Posterior vena cava (tissue), 2 donors: ENCODE data around the gene NCEH1. TPM values are rescaled to one million over a fixed set of nuclear protein-coding genes. Genes with fewer than 3 reads are reported as not detected.
A peak's percentile ranks its signal among the peaks of the same experiment; 100 is the strongest.
"Not testable (repeated sequence)": the region's sequence is repeated elsewhere in the genome, so short reads cannot be mapped to it uniquely, and the experiment has no call there.

ENCODE experiments used
- DNase-seq: peaks from one replicate; pipeline ENCODE4 v3.0.0-alpha.2; 2020; ENCODE audit warnings: low spot score
- intact Hi-C, 2 donors: fragments of 100-400 bp; cut with DNase I; formaldehyde crosslinking; loops; one replicate each; pipeline versions ENCODE4 v1.14.1 to v1.14.2; 2022 to 2023
- long read RNA-seq, 2 donors: library from polyadenylated mRNA; unstranded; transcript quantifications; one replicate each; pipeline ENCODE4 v2.0.0, GENCODE V29; 2020 to 2021
- total RNA-seq, 2 donors: library from RNA; stranded (reverse); fragmentation: NEBNext Ultra II Directional; extraction: Animal tissue kit (Norgen Biotek cat#: 25700); gene quantifications; one replicate each; pipeline ENCODE4 v1.2.1, GENCODE V29; 2021
- donor health status: DM: yes; HTN: yes; CAD: no.
- donor health status: DM: yes; HTN: yes; CAD: no.

NCEH1 gene
- 10 to 100 TPM; 10.3 to 15.6 TPM for total RNA-seq
- long read RNA-seq, donor 1: 0 reads
- long read RNA-seq, donor 2, full-length matches to known transcripts: 1 of 2 reads
- long read RNA-seq, donor 2, partial matches to known transcripts: 0 of 2 reads
- long read RNA-seq, donor 2, other reads (novel, unspliced or antisense): 1 of 2 reads

- peak; percentile 96 for DNase-seq
- intact Hi-C loops: no loop called here
Measured at GRCh38 chr3:172710664-172711453, at the start of gene NCEH1. Gene NCEH1 (minus strand): TSS chr3:172711067. CDS start chr3:172710984, 83 bp downstream.

GRCh38 chr3:172760416-172760815 is 49.5 kb upstream of the NCEH1 start:
- intact Hi-C loops, DNase-seq: not testable (repeated sequence)

GRCh38 chr3:172753125-172753524 is 42.3 kb upstream of the NCEH1 start:
- DNase-seq: no peak
- intact Hi-C loops: no loop called here

DNA sequence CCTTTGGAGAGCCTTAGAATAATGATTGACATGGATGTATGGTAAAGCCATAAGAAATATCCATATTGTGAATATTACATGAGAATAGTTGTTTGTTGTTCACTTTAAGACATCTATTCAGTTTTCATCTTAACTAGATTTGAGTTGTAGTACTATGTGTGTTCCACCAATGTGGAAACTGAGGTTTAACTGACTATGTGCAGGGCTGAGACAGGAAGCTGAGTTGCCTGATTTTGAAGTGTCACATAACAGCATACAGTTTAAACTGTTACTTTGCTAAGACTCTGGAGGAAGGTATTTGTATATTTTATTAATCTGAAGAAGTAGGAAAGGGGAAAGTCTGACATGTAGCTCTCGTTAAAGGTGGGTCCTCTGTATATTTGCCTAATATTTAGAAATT is 41.8 kb upstream of the NCEH1 start:
- intact Hi-C loops: no loop called here
- no peak for DNase-seq

DNA sequence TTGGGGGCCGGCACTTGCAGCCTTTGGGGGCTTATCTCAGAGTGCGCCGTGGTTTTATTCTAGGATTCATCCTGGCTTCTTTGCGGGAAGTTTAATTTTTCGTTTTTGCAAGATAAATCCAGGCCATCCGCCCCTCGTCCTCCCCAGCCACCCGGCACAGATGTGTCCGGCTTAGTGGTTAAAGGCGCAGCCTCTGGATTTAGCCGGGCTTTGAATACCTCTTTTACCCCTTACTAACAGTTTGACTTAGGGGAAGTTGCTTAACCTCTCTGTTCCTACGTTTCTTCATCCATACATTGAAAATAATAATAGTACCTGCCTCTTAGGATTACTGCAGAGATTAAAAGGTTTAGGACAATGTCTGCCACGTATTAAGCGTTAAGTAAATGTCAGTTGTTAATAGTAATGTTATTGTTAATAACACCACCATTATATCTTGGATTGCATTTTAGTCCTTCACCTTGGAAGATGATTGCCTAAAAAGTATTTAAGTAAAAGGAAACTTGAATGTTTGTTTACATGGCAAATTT is 40.4 kb upstream of the NCEH1 start:
- intact Hi-C loops: no loop called here

GRCh38 chr3:172750368-172751174 is 39.7 kb upstream of the NCEH1 start, which contains the start of gene ECT2:
Gene ECT2 (plus strand): TSS chr3:172750726. CDS start chr3:172754531, 3,805 bp downstream.
- intact Hi-C loops: no loop called here
- DNase-seq: peak; percentile 100

More for the DNA sequence above, 40.4 kb upstream of the NCEH1 start:
- DNase-seq: no peak

DNA sequence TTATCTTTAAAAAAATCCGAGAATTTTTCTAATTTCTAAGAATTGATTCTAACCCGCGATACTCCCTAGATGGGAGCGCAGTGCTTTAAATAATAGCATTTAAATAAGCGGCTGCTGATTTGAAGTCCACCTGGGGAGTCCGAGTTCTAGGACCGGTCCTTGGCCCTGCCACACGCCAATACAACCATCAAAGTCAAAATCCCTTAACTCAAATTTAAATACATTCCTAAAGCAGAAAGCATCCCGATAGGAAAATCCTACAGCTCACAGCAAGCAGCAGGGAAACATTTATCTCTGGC is 39.2 kb upstream of the NCEH1 start:
- intact Hi-C loops: no loop called here
- no peak for DNase-seq

DNA sequence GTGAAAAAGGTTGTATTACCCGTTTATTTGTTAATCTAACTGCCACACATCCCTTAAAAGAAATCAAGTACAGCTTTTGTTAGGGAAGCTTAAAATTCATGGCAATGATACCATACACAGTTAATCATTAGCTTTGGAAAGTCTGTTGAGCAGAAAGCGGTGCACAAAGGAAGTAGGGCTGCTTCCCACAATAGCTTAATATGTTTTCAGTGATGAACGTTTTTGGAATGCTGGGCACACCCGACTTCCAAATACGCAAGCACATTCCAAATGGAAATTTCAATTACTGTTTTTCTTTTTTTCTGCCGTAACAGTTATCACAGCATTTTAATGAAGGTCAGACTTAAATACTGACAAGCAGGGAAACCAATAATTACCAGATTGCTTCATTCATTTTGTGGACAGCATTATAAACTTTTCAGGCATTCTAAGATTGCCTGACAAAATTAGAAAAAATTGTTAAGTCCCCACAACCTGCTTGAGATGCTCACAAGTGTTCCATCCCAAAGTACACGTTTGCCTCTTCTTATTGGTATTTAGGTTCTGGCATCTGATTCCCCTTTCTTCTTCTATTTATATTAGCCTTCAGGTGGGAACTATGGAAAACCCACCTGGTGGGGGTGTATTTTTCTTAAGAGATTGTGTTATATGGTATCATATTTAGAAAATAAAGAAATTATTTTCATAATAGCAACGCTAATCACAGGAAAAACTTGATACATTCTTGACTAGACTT is 38.5 kb upstream of the NCEH1 start:
- intact Hi-C loops: loop anchor here in 1 of 2 donors (10.0 kb wide), 1 partner anchor 75 kb away; no protein-coding TSS in a partner anchor
- no peak for DNase-seq

- intact Hi-C loops: loop anchor here in 1 of 2 donors (10.0 kb wide), 1 partner anchor 72 kb away; no protein-coding TSS in a partner anchor
- DNase-seq: no peak
Measured at GRCh38 chr3:172746475-172746874, 35.6 kb upstream of the NCEH1 start.

DNA sequence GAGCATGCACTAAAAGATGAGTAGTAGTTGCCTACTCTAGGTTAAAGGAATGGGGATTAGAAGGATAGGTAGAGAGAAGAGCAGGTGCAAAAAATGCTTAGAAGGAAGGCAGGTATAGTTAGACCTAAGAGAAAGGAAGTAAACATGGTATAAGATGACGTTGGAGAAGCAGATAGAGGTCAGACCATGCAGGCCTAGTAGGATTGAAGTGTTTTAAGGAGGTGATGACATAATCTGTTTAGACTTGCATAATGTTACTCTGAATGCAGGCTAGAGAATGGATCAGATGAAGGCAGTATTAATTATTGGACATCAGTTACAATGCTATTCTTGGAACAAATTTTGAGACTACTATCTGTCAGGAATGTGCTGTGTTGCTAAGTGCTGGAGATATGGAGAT is 28.6 kb upstream of the NCEH1 start:
- intact Hi-C loops: no loop called here
- no peak for DNase-seq

GRCh38 chr3:172735014-172735413 is 24.1 kb upstream of the NCEH1 start:
- intact Hi-C loops: no loop called here
- no peak for DNase-seq

GRCh38 chr3:172726380-172726779 is 15.5 kb upstream of the NCEH1 start:
- no peak for DNase-seq
- intact Hi-C loops: no loop called here

DNA sequence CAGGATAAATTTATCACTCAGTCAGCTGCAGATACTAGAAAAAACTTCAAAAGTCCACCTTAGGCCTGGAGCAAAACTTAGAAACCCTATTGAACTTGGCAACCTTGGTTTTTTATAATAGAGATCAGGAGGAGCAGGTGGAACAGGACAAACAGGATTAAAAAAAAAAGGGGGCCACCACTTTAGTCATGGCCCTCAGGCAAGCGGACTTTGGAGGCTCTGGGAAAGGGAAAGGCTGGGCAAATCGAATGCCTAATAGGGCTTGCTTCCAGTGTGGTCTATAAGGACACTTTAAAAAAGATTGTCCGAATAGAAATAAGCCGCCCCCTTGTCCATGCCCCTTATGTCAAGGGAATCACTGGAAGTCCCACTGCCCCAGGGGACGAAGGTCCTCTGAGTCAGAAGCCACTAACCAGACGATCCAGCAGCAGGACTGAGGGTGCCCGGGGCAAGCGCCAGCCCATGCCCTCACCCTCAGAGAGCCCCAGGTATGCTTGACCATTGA is 11.7 kb upstream of the NCEH1 start:
- DNase-seq, intact Hi-C loops: not testable (repeated sequence)

DNA sequence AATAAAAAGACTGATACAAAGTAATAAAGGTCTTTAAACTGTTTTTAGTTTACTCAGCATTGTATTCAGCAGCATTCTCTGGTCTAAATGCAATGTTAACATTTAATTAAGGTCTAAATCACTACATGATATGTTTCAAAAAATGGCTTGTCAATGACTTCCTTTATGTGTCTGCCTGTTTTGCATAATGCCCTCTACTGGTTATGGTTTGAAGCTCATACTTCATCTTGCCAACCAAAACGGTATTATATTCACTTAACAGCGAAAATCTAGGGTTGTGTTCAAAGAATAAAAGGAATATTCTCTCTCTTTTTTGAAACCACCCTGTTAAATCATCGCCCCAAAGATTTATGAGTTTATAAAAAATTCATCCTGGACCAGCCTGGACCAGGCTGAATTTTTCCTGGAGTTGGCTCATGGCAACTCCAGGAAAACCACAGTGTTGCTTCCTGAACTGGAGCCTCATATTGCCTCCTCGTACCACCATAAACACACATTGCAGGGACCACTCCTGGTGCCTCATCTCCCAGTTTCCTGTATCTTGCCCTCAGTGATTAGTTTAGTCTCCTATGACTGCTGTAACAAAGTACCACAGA is 6.7 kb upstream of the NCEH1 start:
- no peak for DNase-seq
- intact Hi-C loops: no loop called here

GRCh38 chr3:172716476-172716875 is 5.6 kb upstream of the NCEH1 start:
- DNase-seq: no peak

DNA sequence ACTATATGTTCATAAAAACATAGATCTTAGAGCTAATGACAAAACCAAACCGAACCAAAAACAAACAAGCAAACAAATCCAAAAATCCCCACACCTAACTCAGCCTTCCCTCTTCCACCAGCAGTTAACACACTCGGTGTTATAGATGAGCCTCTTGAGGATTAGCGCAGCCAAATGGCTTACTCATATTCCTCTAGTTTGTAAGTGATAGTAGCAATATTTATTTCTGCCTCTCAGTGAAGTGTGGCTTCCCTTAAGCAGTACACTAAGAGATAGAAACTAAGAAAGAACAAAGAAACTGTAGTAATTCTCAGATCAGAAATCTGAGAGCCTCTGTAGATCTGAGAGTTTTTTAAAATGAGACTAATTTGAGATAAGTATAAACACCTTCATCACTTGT is 2.4 kb upstream of the NCEH1 start:
- intact Hi-C loops: no loop called here
- DNase-seq: no peak

More at GRCh38 chr3:172716476-172716875, 5.6 kb upstream of the NCEH1 start:
- intact Hi-C loops: no loop called here

DNA sequence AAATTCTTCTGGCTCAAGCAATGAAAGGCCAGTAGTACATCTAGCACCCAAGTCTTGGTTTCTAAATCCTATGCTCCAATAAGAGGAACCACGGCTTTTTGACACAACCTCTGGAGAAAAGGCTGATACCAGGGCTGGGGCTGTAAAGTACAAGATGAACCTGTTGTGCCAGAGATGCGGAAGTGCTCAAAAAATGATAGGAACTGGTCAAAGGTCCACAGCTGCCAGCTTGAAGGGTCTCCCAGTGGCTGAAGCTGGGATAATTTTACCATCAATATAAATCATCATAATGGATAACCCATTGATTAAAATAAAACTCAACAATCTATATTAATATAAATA is 558 bp upstream of the NCEH1 start:
- intact Hi-C loops: no loop called here
- no peak for DNase-seq

DNA sequence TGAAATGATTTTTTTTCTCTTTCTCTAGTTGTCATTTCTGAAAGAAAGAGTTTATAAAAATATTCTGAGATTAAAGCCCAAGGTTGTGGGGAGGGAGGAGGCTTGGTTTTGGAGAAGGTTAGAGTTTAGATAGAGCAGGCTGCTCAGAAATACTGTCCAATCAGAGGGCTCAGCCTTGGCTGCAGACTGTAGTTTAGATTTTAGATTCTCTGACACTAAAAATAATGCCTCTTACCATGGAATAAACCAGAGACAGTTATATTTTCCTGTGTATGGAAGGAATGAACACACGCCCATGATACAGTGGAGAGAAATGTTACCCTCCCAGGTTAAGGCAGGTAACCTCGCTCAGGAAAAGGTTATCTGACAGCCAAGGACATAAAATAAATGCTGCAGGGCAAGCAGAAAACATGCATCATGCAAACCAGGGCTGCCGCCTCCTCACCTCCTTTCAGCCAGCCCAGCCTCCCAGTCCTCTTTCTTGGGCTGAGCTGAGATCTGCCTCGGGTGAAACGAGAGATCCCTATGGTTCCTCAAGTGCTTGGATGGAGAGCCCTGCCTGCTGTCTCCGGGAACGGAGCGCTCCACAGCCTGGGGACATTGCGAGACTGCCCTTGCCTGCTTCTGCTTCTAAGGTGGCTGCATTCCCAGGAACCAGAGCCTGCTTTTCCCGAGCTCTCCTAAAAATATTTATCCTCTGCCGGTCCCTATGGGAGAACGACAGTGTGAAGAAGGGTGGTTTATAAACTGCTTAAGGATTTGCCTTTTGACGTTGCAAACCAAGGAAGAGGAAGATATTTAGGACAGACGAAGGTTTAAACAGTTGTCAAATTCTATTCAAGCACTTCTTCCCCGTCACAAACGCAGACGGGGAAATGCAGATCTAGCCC is 848 bp downstream of the NCEH1 start:
- intact Hi-C loops: no loop called here
- peak; percentile 82 for DNase-seq
